Activated T-cell treated with anti-CD3 and anti-CD28 coated beads for 4 hours (primary cell): ENCODE results near the gene NOL3.

ENCODE experiments used
- DNase-seq: peaks from one replicate; pipeline ENCODE4 v3.0.0-alpha.2; 2020

NOL3 gene

GRCh38 chr16:67173323-67173722, 3.0 kb downstream of the NOL3 start:
- DNase-seq: no peak

DNA sequence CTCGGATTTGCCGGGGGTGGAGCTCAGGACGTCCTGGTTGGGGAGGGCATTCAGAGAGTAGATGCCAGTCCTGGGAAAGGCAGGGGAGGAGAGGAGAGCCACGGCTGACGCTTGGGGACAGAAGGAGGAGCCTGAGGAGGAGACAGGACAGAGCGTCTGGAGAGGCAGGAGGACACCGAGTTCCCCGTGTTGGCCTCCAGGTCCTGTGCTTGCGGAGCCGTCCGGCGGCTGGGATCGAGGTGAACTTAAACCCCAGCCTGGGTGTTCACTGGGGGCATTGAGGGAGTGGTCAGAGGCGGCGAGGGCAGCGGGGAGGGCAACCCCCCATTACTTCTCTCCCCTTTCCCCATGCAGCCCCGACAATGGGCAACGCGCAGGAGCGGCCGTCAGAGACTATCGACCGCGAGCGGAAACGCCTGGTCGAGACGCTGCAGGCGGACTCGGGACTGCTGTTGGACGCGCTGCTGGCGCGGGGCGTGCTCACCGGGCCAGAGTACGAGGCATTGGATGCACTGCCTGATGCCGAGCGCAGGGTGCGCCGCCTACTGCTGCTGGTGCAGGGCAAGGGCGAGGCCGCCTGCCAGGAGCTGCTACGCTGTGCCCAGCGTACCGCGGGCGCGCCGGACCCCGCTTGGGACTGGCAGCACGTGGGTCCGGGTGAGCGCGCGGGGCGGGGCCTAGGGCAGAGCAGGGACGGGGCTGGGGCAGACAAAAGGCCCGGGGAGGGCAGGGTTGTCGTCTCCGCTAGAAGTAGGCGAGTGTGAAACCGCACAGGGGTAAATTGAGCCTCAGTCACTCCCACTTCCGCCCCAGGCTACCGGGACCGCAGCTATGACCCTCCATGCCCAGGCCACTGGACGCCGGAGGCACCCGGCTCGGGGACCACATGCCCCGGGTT, 3.7 kb downstream of the NOL3 start:
- no peak for DNase-seq

- no peak for DNase-seq
Measured at GRCh38 chr16:67174706-67175231, 4.4 kb downstream of the NOL3 start.

GRCh38 chr16:67176662-67177061, 6.3 kb downstream of the NOL3 start:
- DNase-seq: no peak

- DNase-seq: no peak
Measured at GRCh38 chr16:67177743-67178699, 7.7 kb downstream of the NOL3 start.

GRCh38 chr16:67179421-67180080, 9.2 kb downstream of the NOL3 start:
- DNase-seq: no peak

- DNase-seq: no peak
Measured at GRCh38 chr16:67180166-67180565, 9.8 kb downstream of the NOL3 start.

GRCh38 chr16:67181346-67181745, 11.0 kb downstream of the NOL3 start:
- DNase-seq: no peak

DNA sequence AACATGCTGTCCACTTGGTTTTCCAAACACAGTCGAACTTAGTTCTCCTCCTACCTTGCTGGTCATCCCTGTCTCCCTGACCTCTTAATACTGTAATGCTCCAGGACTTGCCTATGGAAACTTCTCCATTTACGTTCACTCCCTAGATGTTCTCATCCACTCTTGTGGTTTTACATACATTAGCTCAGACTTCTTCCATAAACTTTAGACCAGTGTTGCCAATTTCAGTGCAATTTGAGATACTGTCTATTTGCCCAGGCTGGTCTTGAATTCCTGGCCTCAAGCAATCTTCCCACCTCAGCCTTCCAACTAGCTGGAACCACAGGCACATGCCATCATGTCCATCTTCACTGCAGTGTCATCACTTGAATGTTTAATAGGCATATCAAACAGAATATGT, 11.9 kb downstream of the NOL3 start:
- no peak for DNase-seq

DNA sequence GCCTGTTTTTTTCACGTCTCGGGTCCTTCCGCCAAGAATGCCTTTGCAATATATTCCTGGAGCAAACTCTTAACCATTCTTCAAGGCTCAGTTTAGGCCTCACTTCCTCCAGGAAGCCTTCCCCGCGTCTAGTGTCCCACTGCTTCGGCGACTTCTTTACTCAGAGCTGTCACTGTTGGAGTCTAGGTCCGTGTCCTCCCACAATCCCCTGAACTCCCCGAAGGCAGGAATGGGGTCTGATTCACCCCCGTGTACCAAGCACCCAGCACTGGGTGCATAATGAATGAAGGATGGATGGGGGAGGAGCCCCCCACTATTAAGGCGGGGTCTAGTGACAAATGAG, 12.9 kb downstream of the NOL3 start:
- DNase-seq: no peak

DNA sequence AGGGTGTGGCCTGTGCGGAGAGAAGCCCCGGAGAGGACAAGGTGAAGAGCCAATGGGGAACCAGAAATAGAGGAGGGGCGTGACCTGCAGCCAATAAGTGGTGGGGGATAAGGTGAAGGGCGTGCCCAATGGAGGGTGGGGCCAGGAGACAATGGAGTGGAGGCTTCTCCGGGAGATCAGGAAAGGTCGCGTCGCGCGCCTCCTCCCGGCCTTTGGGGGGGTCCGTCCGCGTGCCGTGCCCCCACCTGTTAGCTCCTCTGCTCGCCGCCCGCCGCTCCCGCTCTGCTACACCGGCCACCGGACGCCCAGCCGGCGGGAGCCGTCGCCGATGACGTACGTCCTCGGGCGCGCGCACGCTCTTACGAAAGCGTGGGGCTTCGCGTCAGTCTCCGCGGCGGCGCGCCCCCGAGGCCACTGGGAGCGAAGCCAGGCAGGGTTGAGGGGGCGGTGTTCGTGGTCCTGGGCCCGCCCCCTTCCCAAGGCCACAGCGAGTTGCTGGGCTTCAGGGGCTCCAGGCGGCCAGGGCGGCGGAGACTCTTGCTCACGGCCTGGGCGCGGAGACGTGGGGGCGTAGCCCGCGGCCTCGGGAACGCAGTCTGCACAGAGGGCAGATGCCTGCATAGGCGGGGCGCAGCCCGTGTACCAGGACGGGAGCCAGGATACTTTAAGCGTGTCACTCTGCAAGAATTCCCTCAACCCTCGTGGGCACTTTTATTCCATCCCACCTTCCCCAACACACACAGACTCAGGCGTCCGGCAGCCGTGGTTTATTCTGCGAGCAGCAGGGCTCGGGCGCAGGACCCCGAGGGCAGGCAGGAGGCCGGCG, 13.5 kb downstream of the NOL3 start, which contains the start of gene MATCAP1:
MATCAP1 (minus strand) TSS at position 337 of the 826 bp plus-strand sequence. CDS start 3,353 bp downstream, outside the sequence.
- DNase-seq: peak; percentile 89

DNA sequence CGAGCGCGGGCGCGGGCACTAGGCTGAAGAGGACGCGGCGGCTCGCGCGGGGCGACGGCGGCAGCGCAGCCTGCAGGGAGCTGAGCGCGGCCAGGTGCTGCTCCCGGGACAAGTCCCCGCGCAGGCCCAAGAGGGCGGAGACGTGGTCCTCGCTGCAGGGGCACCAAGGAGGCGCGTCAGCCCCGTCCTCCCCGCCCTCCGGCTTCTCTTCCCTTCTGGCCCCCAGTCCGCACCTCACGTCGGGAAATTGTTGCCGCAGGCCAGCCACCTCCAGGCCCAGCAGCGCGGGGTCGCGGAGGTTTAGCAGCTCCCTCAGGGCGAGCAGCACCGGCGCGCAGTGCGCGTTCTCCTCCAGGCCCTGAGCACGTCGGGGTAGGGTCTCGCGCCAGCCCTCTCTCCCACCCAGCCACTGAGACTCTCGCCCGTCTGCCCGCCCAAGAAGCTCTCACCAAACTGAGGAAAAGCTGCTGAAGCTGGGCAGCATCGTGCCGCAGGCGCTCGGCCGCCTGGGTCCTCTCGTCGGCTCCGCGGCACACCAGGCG, 14.2 kb downstream of the NOL3 start:
- DNase-seq: no peak

- peak; percentile 72 for DNase-seq
Measured at GRCh38 chr16:67184995-67185650, 14.8 kb downstream of the NOL3 start.

- DNase-seq: no peak
Measured at GRCh38 chr16:67185651-67186134, 15.4 kb downstream of the NOL3 start.

DNA sequence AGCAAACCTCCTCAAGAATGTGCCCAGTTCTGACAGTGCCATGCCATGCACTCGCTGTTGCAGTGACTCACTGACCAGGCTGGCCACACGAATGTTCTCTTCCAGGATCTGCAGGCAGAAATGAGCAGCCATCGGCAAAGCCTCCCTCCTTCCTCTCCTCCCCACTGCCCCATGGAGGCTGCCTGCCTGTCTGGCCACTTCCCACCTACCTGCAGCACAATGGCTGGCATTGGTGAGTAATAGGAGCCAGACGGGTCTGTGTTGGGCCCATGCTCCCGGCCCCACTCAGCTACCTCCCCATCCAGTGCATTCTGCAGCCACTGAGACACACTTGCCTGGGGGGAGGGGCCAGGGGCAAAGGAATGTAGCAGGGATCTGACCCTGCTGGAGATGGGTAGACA, 16.2 kb downstream of the NOL3 start:
- no peak for DNase-seq

- DNase-seq: no peak
Measured at GRCh38 chr16:67187175-67187890, 17.0 kb downstream of the NOL3 start.

- DNase-seq: no peak
Measured at GRCh38 chr16:67188323-67188722, 18.0 kb downstream of the NOL3 start.

DNA sequence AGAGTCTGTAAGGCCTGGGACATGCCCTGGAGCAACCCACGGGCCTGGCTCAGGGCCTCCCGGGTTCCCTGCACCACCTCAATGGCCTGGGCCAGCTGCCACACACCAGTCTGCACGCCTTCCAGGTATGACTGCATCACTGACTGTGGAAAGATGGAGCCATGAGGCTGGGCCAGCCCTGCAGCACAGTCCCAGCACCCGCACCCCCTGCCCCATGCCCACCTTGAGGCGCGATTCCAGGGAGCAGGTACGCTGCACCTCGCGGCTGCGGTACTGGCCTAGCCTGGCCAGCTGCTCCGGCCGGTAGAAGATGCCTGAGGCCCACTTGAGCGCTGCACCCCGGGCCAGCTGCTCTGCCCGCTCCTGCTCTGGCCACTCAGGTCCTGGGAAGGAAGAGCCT, 18.5 kb downstream of the NOL3 start:
- no peak for DNase-seq

GRCh38 chr16:67190041-67190440, 19.7 kb downstream of the NOL3 start, which contains the start of gene EXOC3L1:
Gene EXOC3L1, minus strand, starts transcription at chr16:67190136. Its CDS starts 460 bp downstream, at chr16:67189676.
- no peak for DNase-seq
